Loucy (cell line): ENCODE measurements around the gene ZFYVE28.

ENCODE experiments used
- EZH2phosphoT487 ChIP-seq: fragments of 200-600 bp; IDR thresholded peaks from 2 replicates; pipeline ENCODE4 v1.6.1; 2018; ENCODE audit warnings: antibody characterized with exemption, mild to moderate bottlenecking, moderate library complexity, borderline replicate concordance
- TF ChIP-seq, protein P1 (sequence below): fragments of 200-600 bp; sonication (generic); conservative IDR thresholded peaks from 2 replicates; pipeline ENCODE4 v1.5.1; 2014; ENCODE audit warnings: mild to moderate bottlenecking, antibody characterized with exemption, low read length

GRCh38 chr4:2322841-2323240 is 95.6 kb downstream of the ZFYVE28 start:
- TF ChIP-seq, protein P1, sequence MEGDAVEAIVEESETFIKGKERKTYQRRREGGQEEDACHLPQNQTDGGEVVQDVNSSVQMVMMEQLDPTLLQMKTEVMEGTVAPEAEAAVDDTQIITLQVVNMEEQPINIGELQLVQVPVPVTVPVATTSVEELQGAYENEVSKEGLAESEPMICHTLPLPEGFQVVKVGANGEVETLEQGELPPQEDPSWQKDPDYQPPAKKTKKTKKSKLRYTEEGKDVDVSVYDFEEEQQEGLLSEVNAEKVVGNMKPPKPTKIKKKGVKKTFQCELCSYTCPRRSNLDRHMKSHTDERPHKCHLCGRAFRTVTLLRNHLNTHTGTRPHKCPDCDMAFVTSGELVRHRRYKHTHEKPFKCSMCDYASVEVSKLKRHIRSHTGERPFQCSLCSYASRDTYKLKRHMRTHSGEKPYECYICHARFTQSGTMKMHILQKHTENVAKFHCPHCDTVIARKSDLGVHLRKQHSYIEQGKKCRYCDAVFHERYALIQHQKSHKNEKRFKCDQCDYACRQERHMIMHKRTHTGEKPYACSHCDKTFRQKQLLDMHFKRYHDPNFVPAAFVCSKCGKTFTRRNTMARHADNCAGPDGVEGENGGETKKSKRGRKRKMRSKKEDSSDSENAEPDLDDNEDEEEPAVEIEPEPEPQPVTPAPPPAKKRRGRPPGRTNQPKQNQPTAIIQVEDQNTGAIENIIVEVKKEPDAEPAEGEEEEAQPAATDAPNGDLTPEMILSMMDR = no peak
- no peak for TF ChIP-seq EZH2phosphoT487
